NCI-H2227 (cell line): ENCODE measurements around the gene MMP19.
"Not testable (repeated sequence)": the region's sequence is repeated elsewhere in the genome, so short reads cannot be mapped to it uniquely, and the experiment has no call there.

ENCODE experiments used
- DNase-seq: peaks from one replicate; lab custom pipeline; 2025; ENCODE audit not compliant: unreplicated experiment; lab: John Stamatoyannopoulos, UW

The MMP19 gene, protein sequence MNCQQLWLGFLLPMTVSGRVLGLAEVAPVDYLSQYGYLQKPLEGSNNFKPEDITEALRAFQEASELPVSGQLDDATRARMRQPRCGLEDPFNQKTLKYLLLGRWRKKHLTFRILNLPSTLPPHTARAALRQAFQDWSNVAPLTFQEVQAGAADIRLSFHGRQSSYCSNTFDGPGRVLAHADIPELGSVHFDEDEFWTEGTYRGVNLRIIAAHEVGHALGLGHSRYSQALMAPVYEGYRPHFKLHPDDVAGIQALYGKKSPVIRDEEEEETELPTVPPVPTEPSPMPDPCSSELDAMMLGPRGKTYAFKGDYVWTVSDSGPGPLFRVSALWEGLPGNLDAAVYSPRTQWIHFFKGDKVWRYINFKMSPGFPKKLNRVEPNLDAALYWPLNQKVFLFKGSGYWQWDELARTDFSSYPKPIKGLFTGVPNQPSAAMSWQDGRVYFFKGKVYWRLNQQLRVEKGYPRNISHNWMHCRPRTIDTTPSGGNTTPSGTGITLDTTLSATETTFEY

GRCh38 chr12:55842681-55843429 is at the start of gene MMP19:
MMP19 (minus strand) TSS chr12:55842936; CDS start chr12:55842830, 106 bp downstream.
- DNase-seq = no peak

GRCh38 chr12:55891310-55891709 is 48.6 kb upstream of the MMP19 start:
- no peak for DNase-seq

DNA sequence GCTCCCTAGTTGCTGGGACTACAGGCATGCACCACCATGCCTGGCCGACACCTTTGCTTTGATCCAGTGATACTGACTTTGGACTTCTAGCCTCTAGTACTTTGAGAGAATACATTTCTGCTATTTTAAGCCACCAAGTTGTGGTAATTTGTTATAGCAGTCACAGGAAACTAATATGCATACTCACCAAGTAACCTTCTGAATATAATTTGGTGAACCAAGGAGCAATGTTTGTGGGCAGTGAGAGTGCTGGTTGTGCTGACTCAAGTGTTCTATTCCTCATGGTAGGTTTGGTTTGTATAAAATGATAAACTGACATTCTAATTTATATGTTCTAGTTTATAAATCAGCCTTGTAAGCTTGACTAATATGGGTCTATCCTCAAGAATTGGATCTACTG is 42.4 kb upstream of the MMP19 start:
- DNase-seq = no peak

- DNase-seq = no peak
These were observed 35.1 kb upstream of the MMP19 start for GRCh38 chr12:55877824-55878223.

DNA sequence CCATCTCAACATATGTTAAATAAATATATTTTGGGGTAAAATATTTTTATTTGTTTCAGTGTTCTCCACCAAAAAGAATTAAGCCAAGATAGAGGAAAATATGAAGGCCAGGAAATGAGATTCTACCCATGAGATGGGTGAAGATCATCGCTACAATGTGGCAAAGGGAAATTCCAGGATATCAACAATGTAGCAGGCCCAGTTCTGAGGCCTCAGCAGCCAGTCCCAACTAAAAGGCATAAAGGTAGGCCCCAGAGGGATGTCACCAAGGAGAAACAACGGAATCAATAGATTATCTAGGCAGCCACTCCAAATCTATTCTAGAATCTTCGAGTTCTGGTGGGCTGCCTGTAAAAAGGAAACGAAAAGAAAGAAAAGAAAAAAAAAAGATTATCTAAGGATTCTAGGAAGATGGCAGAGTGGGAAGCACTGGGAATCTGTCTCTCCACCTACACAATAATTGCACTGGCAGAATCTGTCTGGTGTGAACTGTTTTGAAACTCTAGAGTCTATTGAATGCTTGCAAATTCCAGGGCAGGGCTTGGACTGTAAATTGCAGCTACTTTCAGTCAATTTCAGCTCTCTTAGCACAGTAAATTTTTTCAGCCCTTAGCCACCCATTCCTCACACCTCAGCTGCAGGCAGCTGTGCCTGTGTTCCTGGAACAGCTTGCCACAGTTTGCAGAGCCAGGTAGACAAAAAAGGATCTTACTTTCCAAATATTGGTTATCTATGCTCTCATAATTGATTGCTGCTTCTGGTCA is 33.1 kb upstream of the MMP19 start:
- peak; percentile 2 for DNase-seq

DNA sequence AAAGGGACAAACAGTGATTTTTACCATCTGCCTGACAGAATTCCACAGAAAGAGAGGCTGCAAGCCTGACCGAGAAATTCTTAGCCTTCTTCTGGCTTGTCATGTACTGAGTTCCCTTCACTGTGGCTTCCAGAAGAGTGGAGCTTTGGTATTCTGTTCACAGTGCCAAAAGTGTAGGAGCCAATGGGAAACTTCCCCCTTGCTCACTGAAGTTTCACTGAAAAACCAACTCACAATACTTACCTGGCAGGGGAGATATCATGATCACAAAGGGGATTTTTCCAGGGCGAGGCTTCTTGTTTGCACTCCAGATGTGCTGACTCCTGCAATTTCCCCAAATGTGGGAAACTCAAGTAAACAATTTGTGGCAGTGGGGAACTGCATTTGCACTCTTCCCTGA is 31.7 kb upstream of the MMP19 start:
- DNase-seq = no peak

GRCh38 chr12:55866454-55867004 is 23.8 kb upstream of the MMP19 start:
- not testable (repeated sequence) for DNase-seq

DNA sequence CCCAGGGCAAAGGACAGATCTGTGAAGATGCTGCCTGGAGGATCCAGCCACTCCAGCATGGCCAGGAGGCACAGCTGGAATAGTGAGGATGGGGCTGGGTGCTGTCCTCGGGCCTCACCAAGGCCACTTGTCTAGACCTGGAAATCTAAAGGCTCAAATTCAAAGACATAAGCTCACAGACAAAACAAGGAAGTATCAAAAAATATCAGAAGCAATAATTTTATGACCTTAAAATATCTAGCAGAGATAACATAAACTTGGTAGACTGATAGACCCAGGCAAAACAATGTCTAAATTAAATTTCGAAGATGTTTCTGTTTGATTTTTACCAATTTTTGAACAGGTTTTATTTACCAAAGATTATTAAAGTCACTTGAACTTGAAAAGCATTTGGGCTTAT is 22.6 kb upstream of the MMP19 start:
- DNase-seq = no peak

- DNase-seq = not testable (repeated sequence)
These were observed 20.2 kb upstream of the MMP19 start for GRCh38 chr12:55862931-55863330.

DNA sequence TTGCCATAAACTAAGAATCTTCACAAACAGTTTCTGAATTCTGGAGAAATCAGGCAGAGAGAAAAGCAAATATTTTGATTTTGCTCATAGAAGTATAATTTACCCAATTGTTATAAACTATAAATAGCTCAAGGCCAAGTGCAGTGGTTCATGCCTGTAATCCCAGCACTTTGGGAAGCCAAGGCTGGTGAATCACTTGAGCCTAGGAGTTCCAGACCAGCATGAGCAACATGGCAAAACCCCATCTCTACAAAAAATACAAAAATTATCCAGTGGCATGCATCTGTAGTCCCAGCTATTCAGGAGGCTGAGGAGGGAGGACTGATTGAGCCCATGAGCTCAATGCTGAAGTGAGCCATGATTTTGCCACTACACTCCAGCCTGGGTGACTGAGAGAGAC is 19.6 kb upstream of the MMP19 start:
- no peak for DNase-seq

DNA sequence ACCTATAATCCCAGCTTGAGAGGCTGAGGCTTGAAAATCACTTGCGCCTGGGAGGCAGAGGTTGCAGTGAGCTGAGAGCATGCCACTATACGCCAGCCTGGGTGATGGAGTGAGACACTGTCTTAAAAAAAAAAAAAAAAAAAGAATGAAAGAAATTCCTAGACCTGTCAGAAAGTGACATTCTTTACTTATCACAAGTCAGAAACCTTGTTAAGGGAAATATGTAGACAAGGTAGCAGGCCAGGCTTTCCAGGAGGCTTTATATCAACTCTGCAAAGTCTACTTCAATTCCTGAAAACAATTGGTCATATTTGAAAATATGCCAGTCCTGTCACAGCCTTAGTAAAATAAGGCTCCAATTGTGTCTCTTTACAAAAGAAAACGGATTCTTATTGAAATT is 19.1 kb upstream of the MMP19 start:
- no peak for DNase-seq

DNA sequence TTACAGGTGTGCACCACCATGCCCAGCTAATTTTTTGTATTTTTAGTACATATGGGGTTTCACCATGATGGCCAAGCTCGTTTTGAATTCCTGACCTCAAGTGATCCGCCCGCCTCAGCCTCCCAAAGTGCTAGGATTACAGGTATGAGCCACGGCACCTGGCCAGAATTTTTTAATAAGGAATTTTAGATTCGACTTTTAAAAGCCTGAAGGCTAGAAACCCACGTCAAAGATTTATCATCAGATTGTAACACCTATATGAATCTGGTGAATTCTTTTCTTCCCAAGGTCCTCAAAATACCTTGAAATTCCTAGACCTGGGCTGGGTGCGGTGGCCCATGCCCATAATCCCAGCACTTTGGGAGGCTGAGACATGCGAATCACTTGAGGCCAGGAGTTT is 18.7 kb upstream of the MMP19 start:
- DNase-seq = no peak

GRCh38 chr12:55852740-55853139 is 10.0 kb upstream of the MMP19 start:
- no peak for DNase-seq

- DNase-seq = no peak
These were observed 8.2 kb upstream of the MMP19 start for GRCh38 chr12:55850893-55851292.

DNA sequence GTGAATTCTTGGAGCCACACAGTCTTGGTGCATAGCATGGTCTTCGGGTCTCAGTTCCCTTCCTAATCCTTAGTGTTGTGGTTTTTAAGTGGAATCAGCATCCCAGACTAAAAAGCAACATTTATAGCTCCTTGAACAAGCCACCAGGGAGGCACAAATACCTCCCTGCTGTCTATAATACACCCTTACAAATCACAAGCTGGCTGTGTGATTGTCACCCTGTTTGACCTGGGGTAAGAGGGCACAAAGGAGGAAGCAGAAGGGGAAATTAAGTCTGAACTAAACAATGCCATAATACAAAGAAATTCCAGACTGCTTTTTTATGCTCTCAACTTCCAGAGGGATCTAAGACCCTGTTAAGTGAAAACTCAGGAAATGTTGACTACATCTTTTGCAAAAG is 7.7 kb upstream of the MMP19 start:
- no peak for DNase-seq

GRCh38 chr12:55849616-55850343 is 7.0 kb upstream of the MMP19 start:
- DNase-seq = no peak

GRCh38 chr12:55847603-55848291 is 5.0 kb upstream of the MMP19 start:
- no peak for DNase-seq

DNA sequence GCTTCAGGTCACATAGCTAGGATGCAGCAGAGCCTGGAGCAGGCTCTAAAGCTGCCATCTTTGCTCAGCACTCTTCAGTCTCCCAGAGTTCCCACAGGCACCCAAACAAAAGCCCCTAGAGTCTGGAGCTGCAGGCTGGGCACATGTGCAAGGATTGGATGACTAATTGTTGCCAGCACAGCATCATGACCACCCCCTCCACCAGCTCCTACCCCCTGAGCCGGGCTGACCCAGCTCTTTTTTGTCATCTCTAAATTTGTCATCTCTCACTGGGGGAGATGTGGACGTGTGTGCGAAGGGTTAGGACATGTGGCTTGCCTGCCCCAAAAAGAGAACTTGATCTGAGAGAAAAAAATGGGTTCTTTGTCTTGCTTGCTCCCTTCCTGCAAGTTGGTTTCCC is 4.3 kb upstream of the MMP19 start:
- DNase-seq = no peak

- no peak for DNase-seq
These were observed 3.2 kb upstream of the MMP19 start for GRCh38 chr12:55845785-55846496.
